Activated CD8-positive, alpha-beta memory T cell treated with anti-CD3 and anti-CD28 coated beads for 36 hours (primary cell): ENCODE measurements around the gene DSCAML1. TPM values are rescaled to one million over a fixed set of nuclear protein-coding genes. Genes with fewer than 3 reads are reported as not detected.

Experiments used
- CTCF ChIA-PET: fragments of 350-600 bp; sonication (Branson Sonifier 250); formaldehyde crosslinking; loops from one replicate; lab custom pipeline; 2021; ENCODE audit warnings: antibody characterized with exemption; lab: Charles Lee
- POLR2A ChIA-PET: fragments of 350-600 bp; sonication (Branson Sonifier 250); formaldehyde crosslinking; loops from one replicate; lab custom pipeline; 2021; ENCODE audit warnings: antibody characterized with exemption; lab: Charles Lee
- total RNA-seq, 2 experiments: library from RNA; stranded (reverse); gene quantifications; one replicate each; pipeline ENCODE4 v1.2.3, GENCODE V29; 2021

The DSCAML1 gene
- total RNA-seq, 2 experiments from 2014 or later = 0.13 to 0.17 TPM

- POLR2A ChIA-PET = no interaction called here
- CTCF ChIA-PET = interaction anchor here (0.5 to 1.7 kb wide), 2 partner anchors 16 to 1243 kb away, joined by 4 to 5 read pairs; no protein-coding TSS in a partner anchor
Measured at GRCh38 chr11:117619661-117620060, 177.4 kb downstream of the DSCAML1 start.

GRCh38 chr11:117618982-117619355, 178.0 kb downstream of the DSCAML1 start:
- ChIA-PET CTCF (no interaction called here), POLR2A (no interaction called here)

GRCh38 chr11:117618302-117618981, 178.6 kb downstream of the DSCAML1 start:
- POLR2A ChIA-PET = no interaction called here
- CTCF ChIA-PET = no interaction called here

GRCh38 chr11:117616979-117617378, 180.0 kb downstream of the DSCAML1 start:
- ChIA-PET POLR2A (no interaction called here), CTCF (no interaction called here)

GRCh38 chr11:117614728-117615127, 182.3 kb downstream of the DSCAML1 start:
- POLR2A ChIA-PET = no interaction called here
- CTCF ChIA-PET = no interaction called here

GRCh38 chr11:117613521-117613920, 183.5 kb downstream of the DSCAML1 start:
- CTCF ChIA-PET = no interaction called here
- POLR2A ChIA-PET = no interaction called here

- POLR2A ChIA-PET = no interaction called here
- CTCF ChIA-PET = no interaction called here
Measured at GRCh38 chr11:117612177-117612576, 184.8 kb downstream of the DSCAML1 start.

GRCh38 chr11:117610901-117611300, 186.1 kb downstream of the DSCAML1 start:
- POLR2A ChIA-PET = no interaction called here
- CTCF ChIA-PET = no interaction called here

- ChIA-PET CTCF (no interaction called here), POLR2A (no interaction called here)
Measured at GRCh38 chr11:117610045-117610444, 187.0 kb downstream of the DSCAML1 start.

GRCh38 chr11:117607449-117607848, 189.6 kb downstream of the DSCAML1 start:
- CTCF ChIA-PET = no interaction called here
- POLR2A ChIA-PET = no interaction called here

- CTCF ChIA-PET = no interaction called here
- POLR2A ChIA-PET = no interaction called here
Measured at GRCh38 chr11:117606790-117607189, 190.2 kb downstream of the DSCAML1 start.

GRCh38 chr11:117606211-117606610, 190.8 kb downstream of the DSCAML1 start:
- ChIA-PET POLR2A (no interaction called here), CTCF (no interaction called here)

- CTCF ChIA-PET = no interaction called here
- POLR2A ChIA-PET = no interaction called here
Measured at GRCh38 chr11:117605331-117605730, 191.7 kb downstream of the DSCAML1 start.

GRCh38 chr11:117604336-117604995, 192.6 kb downstream of the DSCAML1 start:
- POLR2A ChIA-PET = no interaction called here
- CTCF ChIA-PET = interaction anchor here (1.2 kb wide), 1 partner anchor 16 kb away, joined by 4 read pairs; no protein-coding TSS in a partner anchor

- ChIA-PET POLR2A (no interaction called here), CTCF (interaction anchor here (1.2 kb wide), 1 partner anchor 17 kb away, joined by 4 read pairs; no protein-coding TSS in a partner anchor)
Measured at GRCh38 chr11:117603932-117604331, 193.1 kb downstream of the DSCAML1 start.

- CTCF ChIA-PET = interaction anchor here (1.3 kb wide), 1 partner anchor 26 kb away, joined by 3 read pairs; no protein-coding TSS in a partner anchor
- POLR2A ChIA-PET = no interaction called here
Measured at GRCh38 chr11:117601006-117601708, 195.9 kb downstream of the DSCAML1 start.

- CTCF ChIA-PET = interaction anchor here (1.3 kb wide), 1 partner anchor 26 kb away, joined by 3 read pairs; no protein-coding TSS in a partner anchor
- POLR2A ChIA-PET = no interaction called here
Measured at GRCh38 chr11:117600234-117600783, 196.7 kb downstream of the DSCAML1 start.

GRCh38 chr11:117597071-117597470, 199.9 kb downstream of the DSCAML1 start:
- ChIA-PET CTCF (no interaction called here), POLR2A (no interaction called here)

- POLR2A ChIA-PET = no interaction called here
Measured at GRCh38 chr11:117595440-117595839, 201.6 kb downstream of the DSCAML1 start.

GRCh38 chr11:117594721-117595120, 202.3 kb downstream of the DSCAML1 start:
- POLR2A ChIA-PET = no interaction called here
- CTCF ChIA-PET = no interaction called here

More at GRCh38 chr11:117595440-117595839, 201.6 kb downstream of the DSCAML1 start:
- CTCF ChIA-PET = no interaction called here
